LNCaP clone FGC (cell line): ENCODE measurements around the gene RAD51B.

Experiments used
- DNase-seq: peaks from one replicate; pipeline ENCODE4 v3.0.0-alpha.2; 2011; ENCODE audit warnings: low read depth
- H3K4me3 ChIP-seq: 2 replicates; pipeline ENCODE4 v1.5.1; 2011; ENCODE audit warnings: mild to moderate bottlenecking, low read depth, low read length, control low read depth
- TF ChIP-seq, protein P1 (sequence below): IDR thresholded peaks from 2 replicates; pipeline ENCODE4 v1.5.1; 2012; ENCODE audit warnings: mild to moderate bottlenecking; ENCODE audit not compliant: control insufficient read depth, insufficient read depth; ENCODE audit errors: extremely low read depth

The RAD51B gene

DNA sequence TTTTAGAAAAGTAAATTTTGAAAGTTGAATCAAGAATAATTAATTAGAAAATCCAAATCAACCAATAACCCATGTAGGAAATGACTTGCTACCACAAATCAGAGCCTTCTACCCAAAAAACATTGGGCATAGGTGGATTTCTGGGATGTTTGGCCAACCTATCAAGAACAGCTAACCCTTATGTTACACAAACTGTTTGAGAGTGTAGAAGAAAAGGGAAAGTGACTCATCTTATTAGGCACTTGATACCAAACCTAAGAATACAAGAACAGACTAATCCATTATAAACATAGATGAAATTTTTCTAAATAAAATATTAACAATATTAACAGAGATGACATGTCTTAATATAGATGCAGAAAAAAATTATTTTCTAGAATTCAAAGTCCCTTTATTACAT is 712.9 kb downstream of the RAD51B start:
- TF ChIP-seq, protein P1, sequence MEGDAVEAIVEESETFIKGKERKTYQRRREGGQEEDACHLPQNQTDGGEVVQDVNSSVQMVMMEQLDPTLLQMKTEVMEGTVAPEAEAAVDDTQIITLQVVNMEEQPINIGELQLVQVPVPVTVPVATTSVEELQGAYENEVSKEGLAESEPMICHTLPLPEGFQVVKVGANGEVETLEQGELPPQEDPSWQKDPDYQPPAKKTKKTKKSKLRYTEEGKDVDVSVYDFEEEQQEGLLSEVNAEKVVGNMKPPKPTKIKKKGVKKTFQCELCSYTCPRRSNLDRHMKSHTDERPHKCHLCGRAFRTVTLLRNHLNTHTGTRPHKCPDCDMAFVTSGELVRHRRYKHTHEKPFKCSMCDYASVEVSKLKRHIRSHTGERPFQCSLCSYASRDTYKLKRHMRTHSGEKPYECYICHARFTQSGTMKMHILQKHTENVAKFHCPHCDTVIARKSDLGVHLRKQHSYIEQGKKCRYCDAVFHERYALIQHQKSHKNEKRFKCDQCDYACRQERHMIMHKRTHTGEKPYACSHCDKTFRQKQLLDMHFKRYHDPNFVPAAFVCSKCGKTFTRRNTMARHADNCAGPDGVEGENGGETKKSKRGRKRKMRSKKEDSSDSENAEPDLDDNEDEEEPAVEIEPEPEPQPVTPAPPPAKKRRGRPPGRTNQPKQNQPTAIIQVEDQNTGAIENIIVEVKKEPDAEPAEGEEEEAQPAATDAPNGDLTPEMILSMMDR: no peak
- no peak overlapping the region for H3K4me3 ChIP-seq
- DNase-seq: no peak

DNA sequence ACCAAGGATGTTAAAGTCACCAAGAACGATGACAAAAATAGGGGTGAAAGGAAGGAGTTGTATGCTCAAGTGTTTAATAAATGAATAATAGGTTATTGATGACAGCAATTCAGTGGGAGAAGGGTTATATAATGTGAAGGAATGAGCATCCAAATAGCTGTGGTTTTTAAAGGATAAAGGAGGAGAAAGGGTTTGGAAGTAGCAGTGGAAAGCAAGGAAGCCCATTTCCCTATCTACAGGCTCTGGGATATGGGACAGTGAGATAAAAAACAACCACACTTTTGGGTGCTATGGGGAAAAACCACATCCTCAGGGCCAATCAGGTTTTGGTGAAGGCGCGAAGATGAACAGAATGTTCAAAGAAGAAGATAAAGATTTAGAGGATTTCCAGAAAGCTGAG is 714.7 kb downstream of the RAD51B start:
- DNase-seq: no peak
- H3K4me3 ChIP-seq: no peak overlapping the region
- TF ChIP-seq, protein P1: no peak

DNA sequence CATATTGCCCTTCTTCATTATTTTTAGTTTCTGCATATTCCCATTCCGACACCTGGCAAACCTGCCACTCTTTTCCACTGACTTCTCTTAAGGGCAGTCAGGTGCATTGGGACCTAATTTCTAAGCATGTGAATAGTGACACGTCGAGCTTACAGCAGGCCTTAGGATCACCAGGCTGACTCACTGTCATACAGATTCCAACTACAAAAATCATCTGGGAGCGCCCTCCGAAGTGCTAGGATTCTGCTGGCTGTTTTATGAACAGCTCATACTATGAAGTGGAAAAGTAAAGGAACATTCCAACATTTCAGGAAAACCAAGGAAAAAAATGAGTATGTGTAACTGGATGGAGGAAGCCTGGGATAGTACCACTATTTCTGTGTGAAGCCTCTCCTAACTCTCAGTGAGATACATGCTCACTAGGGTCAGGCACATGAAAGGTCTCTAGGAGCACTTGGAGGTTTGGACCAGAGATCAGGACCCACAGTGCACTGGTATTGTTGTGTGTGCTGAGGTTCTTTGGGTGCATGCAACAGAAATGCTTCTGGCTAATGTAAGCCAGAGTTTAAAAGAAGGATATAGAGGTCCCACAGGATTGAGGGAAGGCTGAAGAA is 715.9 kb downstream of the RAD51B start:
- no peak for DNase-seq
- TF ChIP-seq, protein P1: no peak
- no peak overlapping the region for H3K4me3 ChIP-seq

DNA sequence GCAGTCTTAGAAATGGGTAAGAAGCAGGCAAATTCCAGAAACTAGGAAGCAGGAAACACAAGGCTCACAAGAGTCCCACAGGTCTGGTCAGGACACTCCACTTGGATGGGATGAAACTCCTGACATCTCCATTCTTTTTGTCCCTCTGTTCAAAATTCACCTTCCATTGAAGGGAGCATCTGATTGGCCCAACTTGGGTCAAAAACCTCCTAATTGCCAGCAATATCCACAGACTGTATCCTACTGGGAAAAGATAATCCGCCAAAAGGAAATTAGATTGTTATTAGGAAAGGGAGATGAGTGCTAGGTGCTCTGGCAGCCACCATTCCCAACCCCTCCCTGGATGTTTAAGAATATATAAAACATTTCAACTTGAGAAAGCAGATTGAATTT is 716.4 kb downstream of the RAD51B start:
- TF ChIP-seq, protein P1: no peak
- no peak for DNase-seq
- H3K4me3 ChIP-seq: no peak overlapping the region

DNA sequence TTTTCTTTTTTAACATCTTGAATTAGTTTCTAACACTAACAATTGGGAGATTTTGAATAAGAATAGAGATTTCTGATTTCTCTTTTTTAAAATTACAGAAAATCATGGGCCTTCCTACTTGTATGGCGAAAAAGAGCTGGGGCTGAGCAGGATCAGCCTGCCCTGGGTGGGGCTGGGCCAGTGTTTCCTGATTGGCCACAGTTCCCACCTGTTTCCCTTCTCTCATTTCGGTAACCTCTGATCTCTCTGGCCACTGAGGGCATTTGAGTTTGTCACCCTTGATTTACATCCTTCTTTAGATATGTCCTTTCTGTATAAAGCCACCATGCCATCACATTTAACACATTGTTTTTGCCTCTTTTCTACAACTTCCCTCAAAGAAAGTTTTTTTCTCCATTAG is 719.1 kb downstream of the RAD51B start:
- H3K4me3 ChIP-seq: no peak overlapping the region
- no peak for DNase-seq
- TF ChIP-seq, protein P1: no peak

DNA sequence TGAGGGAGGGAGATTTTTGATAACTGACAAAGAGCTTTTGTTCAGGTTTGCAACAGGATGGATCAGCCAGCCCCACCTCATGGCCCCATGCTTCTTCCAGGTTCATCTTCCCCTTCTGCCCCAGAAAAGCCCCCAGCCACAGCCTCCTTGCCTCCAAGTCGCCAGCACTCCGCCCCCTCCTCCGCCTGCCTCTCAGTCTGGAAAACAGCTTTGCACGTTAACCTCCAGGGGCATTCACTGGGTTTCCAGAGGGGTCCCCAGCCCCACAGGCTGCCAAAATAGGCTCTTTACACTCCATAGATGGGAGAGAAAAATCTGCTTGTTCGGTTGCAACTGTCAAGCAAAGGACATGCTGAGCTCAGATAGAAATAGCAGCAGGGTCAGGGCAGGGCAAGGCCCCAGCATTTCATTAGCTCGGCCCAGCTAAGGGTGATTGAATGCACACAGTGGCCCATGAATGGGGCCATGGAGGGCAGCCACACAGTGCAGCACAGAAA is 719.7 kb downstream of the RAD51B start:
- DNase-seq: no peak
- TF ChIP-seq, protein P1: no peak
- no peak overlapping the region for H3K4me3 ChIP-seq

DNA sequence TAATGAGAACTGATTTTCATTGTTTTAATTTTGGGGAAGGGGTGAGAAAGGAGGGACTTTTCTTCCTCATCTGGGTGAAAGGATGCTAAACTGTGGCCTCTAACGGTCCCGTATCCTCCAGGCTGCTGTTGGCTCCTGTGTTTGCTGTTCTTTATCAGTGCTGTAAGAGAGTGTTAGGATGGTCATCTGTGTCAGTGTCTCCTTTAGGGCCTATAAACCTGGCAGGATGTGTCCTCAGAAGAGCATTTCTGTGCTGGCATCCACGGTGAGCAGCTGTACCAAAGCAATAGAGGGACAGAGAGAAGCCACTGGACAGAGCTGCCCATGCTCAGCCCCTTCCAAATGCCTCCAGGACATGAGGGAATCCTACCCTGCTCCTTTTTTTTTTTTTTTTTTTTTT is 720.2 kb downstream of the RAD51B start:
- TF ChIP-seq, protein P1: no peak
- no peak overlapping the region for H3K4me3 ChIP-seq
- no peak for DNase-seq
